ENCODE measurements around the gene YY1.
"Not testable (repeated sequence)": the region's sequence is repeated elsewhere in the genome, so short reads cannot be mapped to it uniquely, and the experiment has no call there.

Gene YY1

GRCh38 chr14:100285021-100285912 is 46.3 kb downstream of the YY1 start:
- DNase-seq (ENCODE audit: low spot score): peak; percentile 84

- DNase-seq (ENCODE audit: low spot score): no peak
These were observed 47.0 kb downstream of the YY1 start for GRCh38 chr14:100285913-100286400.

DNA sequence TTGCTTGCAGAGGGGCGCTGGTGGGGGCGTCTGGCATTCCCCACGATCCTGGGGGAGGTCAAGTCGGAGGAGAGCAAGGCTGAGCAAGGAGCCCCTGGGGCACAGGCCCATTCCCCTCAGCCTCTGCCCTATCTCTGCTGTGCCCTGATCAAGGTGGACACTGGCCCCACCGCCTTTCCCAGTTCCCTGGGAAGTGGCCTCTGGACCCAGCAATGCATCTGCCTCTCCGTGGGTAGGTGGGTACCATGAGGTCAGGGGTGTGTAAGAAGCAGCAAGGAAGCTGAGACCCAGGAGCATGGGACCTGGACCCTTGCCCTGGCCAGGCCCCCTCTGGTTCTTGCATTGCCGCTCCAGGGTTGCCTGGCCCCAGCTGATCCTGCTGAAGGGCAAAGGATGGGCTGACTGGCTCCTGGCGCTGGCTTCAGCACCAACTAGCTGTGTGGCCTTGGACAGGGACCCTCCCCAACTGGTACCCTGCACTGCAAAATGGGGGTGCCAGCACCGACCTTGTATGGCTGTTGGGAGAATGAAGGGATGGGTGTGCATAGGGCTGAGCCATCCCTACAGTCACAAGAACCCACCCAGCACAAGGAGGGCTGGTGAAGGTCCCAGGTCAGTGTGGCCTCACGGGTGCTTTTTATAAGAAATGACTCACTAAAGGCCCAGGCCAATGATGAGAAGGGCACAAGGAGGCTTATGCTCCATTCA is 47.7 kb downstream of the YY1 start:
- DNase-seq (ENCODE audit: low spot score): no peak

- no peak for DNase-seq (ENCODE audit: low spot score)
These were observed 48.5 kb downstream of the YY1 start for GRCh38 chr14:100287202-100287997.

GRCh38 chr14:100287998-100288295 is 49.0 kb downstream of the YY1 start:
- not testable (repeated sequence) for DNase-seq (ENCODE audit: low spot score)

GRCh38 chr14:100288382-100289185 is 49.6 kb downstream of the YY1 start:
- DNase-seq (ENCODE audit: low spot score): no peak

- no peak for DNase-seq (ENCODE audit: low spot score)
These were observed 51.1 kb downstream of the YY1 start for GRCh38 chr14:100289916-100290606.

- no peak for DNase-seq (ENCODE audit: low spot score)
These were observed 51.8 kb downstream of the YY1 start for GRCh38 chr14:100290607-100291304.

- no peak for DNase-seq (ENCODE audit: low spot score)
These were observed 52.5 kb downstream of the YY1 start for GRCh38 chr14:100291305-100292075.

GRCh38 chr14:100292301-100292775 is 53.4 kb downstream of the YY1 start:
- DNase-seq (ENCODE audit: low spot score): no peak

- DNase-seq (ENCODE audit: low spot score): no peak
These were observed 54.0 kb downstream of the YY1 start for GRCh38 chr14:100292776-100293461.

DNA sequence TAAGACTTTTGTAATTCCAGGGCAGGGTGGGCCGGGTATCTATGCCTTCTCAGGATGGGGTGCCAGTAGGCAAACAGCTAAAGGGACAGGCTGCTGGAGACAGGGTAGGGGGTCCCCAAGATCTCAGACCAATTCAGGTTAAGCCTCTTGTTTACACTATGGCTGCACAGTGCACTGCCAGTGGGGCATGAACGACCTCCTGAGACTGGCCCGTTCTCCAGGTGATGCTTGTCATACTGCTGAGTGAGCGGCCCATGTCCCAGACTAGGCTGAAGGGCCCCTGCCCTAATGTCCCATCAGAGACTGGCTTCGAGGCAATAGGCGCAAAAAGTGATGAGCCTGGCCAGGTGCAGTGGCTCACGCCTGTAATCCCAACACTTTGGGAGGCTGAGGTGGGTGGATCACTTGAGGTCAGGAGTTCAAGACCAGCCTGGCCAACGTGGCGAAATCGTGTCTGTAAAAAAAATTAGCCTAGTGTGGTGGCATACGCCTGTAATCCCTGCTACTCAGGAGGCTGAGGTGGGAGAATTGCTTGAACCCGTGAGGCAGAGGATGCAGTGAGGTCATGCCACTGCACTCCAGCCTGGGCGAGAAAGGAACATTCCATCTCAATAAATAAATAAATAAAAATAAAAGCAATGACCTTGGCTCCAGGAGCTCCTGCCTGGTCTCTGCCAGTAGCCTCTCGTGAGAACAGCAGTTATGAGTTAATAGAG is 54.7 kb downstream of the YY1 start:
- no peak for DNase-seq (ENCODE audit: low spot score)

DNA sequence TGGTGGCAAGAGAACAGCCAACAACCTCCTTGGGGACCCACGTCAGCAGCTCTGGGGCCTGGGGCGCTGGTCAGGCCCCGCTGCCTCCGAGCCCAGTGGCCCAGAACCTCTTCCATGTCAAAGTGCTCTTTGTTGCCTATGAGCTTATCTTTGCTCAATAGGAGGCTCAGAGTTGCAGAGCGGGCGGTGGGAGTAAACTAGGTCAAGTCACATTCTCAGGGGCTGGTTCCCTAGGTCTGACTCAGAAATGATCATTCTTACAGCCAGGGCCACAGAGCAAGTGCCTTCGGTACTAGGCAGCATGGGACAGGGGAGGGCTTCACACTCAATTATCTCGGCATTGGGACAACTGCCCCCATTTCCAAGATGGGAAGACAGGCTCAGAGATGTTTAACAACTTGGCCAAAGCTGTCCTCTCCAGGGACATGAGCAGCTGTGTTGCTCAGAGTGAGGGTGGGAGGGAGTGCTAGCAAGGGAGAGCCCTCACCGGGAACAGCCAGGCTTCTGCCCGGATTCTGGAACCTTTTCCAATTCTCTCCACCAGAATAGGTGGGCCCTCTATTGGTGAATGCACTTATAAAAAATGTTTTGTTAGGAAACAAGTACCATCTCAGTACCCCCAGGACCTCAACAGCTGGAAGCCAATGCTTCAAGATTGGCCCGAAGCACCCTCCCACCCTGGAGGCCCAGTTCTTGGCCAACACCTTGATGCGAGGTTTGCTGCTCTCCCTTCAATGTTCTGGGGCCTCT is 55.4 kb downstream of the YY1 start:
- no peak for DNase-seq (ENCODE audit: low spot score)

DNA sequence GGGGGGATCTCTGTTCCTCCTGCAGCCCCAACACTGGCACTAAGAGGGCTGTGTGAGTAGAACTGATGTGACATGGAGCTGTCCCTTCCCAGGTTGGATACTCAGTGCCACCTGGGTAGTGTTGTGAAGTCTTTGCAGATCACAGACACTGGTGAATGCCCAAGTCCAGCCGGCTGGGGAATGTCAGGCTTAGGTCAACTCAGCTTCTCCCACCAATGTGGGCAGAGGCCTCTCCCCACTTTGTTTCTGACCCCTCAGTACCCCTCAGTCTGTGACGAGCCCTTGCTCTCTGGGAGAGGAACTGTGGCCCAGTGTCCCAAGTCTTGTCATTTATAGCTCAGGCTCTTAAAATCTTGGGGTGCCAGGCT is 56.0 kb downstream of the YY1 start:
- no peak for DNase-seq (ENCODE audit: low spot score)

- DNase-seq (ENCODE audit: low spot score): no peak
These were observed 56.6 kb downstream of the YY1 start for GRCh38 chr14:100295376-100296105.

GRCh38 chr14:100296106-100296651 is 57.2 kb downstream of the YY1 start:
- no peak for DNase-seq (ENCODE audit: low spot score)

GRCh38 chr14:100296729-100297128 is 57.8 kb downstream of the YY1 start:
- not testable (repeated sequence) for DNase-seq (ENCODE audit: low spot score)
